H1 (cell line): ENCODE results near the gene SCYL2. TPM values are rescaled to one million over a fixed set of nuclear protein-coding genes. Genes with fewer than 3 reads are reported as not detected.

ENCODE experiments used
- CHD2 ChIP-seq: IDR thresholded peaks from 2 replicates; pipeline ENCODE4 v1.6.1; 2012; ENCODE audit warnings: low read length, improper control_type of control experiment
- CREB1 ChIP-seq: IDR thresholded peaks from 2 replicates; pipeline ENCODE4 v1.6.1; 2012; ENCODE audit warnings: inconsistent platforms
- FOSL1 ChIP-seq: IDR thresholded peaks from 2 replicates; pipeline ENCODE4 v1.6.1; 2011; ENCODE audit warnings: mild to moderate bottlenecking, low read depth, low read length, moderate library complexity; ENCODE audit not compliant: insufficient read depth
- SAP30 ChIP-seq: fragments of 300-600 bp; sonication (generic); IDR thresholded peaks from 2 replicates; pipeline ENCODE4 v1.7.1; 2012; ENCODE audit warnings: low read length, moderate library complexity, mild to moderate bottlenecking, inconsistent platforms; ENCODE audit not compliant: insufficient read depth, insufficient replicate concordance
- SRF ChIP-seq: IDR thresholded peaks from 2 replicates; pipeline ENCODE4 v1.6.1; 2011; ENCODE audit warnings: mild to moderate bottlenecking, low read depth, low read length, moderate library complexity
- polyA plus RNA-seq, 7 experiments: library from polyadenylated mRNA; depleted of rRNA in 3 of 7; stranded (reverse) in 5 of 7; unstranded in 2 of 7; fragments of >200 nt in 5 of 7; fragments of 200-250 nt in 2 of 7; gene quantifications; 1 replicate in 5 of 7; 2 replicates in 1 of 7; 4 replicates in 1 of 7; pipeline versions ENCODE4 v1.2.1 to v1.2.3, GENCODE V29; 2011 to 2013; ENCODE audit warnings: missing spikeins in 2 of 7, mixed read lengths in 2 of 7
- total RNA-seq: library from RNA; stranded (reverse); fragmentation: NEBNext Ultra II Directional; extraction: Animal tissue kit (Norgen Biotek cat#: 25700); gene quantifications from 2 replicates; pipeline ENCODE4 v1.2.1, GENCODE V29; 2021

Gene SCYL2
- total and polyA plus RNA-seq, 2 of the 8 experiments (the other 6 are each of a cell fraction or from before 2014, with no cell fraction given): 8.9 to 48.7 TPM

- TF ChIP-seq FOSL1: no peak
- no peak for TF ChIP-seq CREB1
- no peak for TF ChIP-seq SAP30
- no peak for TF ChIP-seq SRF
- no peak for TF ChIP-seq CHD2
These were observed 98.4 kb downstream of the SCYL2 start (continued) for GRCh38 chr12:100365411-100365810.
